Panc1 (cell line): ENCODE measurements around the gene APOBEC3B. TPM values are rescaled to one million over a fixed set of nuclear protein-coding genes. Genes with fewer than 3 reads are reported as not detected.

Source experiments
- ATAC-seq: fragments of 200-7000 bp; cut with Tn5 transposase; 2 replicates; pipeline ENCODE4 v1.9.1; 2020; ENCODE audit warnings: mild to moderate bottlenecking, moderate library complexity
- BruUV-seq: library from RNA; stranded (reverse); fragments of 400-500 nt; replicated peaks from 2 replicates; lab custom pipeline; 2021; lab: Mats Ljungman, UMichigan
- CTCF ChIA-PET: fragments of 300-600 bp; sonication (Branson Sonifier 250); formaldehyde crosslinking; loops from one replicate; lab custom pipeline; 2022; ENCODE audit warnings: antibody characterized with exemption; lab: Charles Lee
- POLR2A ChIA-PET: fragments of 300-600 bp; sonication (Branson Sonifier 250); formaldehyde crosslinking; loops from one replicate; lab custom pipeline; 2022; ENCODE audit warnings: antibody characterized with exemption; lab: Charles Lee
- DNase-seq: peaks from one replicate; pipeline ENCODE4 v3.0.0-alpha.2; 2010; ENCODE audit warnings: low read depth, low spot score
- H3K27ac ChIP-seq: 2 replicates; pipeline ENCODE4 v1.5.1; 2011; ENCODE audit warnings: mild to moderate bottlenecking, low read length, inconsistent platforms
- H3K27me3 ChIP-seq: fragments of 200-500 bp; sonication (Bioruptor generic); 2 replicates; pipeline ENCODE4 v1.6.0; 2014; ENCODE audit warnings: low read length, inconsistent platforms; ENCODE audit not compliant: control insufficient read depth, insufficient read depth
- H3K36me3 ChIP-seq: fragments of 200-500 bp; sonication (Bioruptor generic); 2 replicates; pipeline ENCODE4 v1.5.1; 2014; ENCODE audit warnings: inconsistent platforms, mild to moderate bottlenecking, low read length, moderate library complexity; ENCODE audit not compliant: control insufficient read depth, insufficient read depth
- H3K4me1 ChIP-seq: 2 replicates; pipeline ENCODE4 v1.5.1; 2011; ENCODE audit warnings: inconsistent platforms, mild to moderate bottlenecking, low read length, moderate library complexity; ENCODE audit not compliant: control insufficient read depth, insufficient read depth
- H3K4me3 ChIP-seq, 2 experiments: 2 replicates each; pipeline ENCODE4 v1.5.1; 2011 to 2012; ENCODE audit warnings: low read depth in 2 of 2, low read length in 2 of 2, mild to moderate bottlenecking in 2 of 2, inconsistent platforms in 1 of 2, moderate library complexity in 1 of 2
- H3K9me3 ChIP-seq: fragments of 200-500 bp; sonication (Bioruptor generic); 2 replicates; pipeline ENCODE4 v1.5.1; 2014; ENCODE audit warnings: low read depth, mild to moderate bottlenecking, inconsistent platforms, low read length, moderate library complexity; ENCODE audit not compliant: control insufficient read depth, insufficient read depth
- CTCF ChIP-seq: fragments of 450-650 bp; IDR thresholded peaks from 2 replicates; pipeline ENCODE4 v1.5.1; 2017; ENCODE audit warnings: mild to moderate bottlenecking
- POLR2AphosphoS5 ChIP-seq: IDR thresholded peaks from 2 replicates; pipeline ENCODE4 v1.6.1; 2012; ENCODE audit warnings: mild to moderate bottlenecking, low read depth, low read length, moderate library complexity
- REST ChIP-seq, 2 experiments: IDR thresholded peaks; 2 replicates each; pipeline ENCODE4 v1.6.1; 2011 to 2012; ENCODE audit warnings: low read depth in 2 of 2, control low read depth in 1 of 2, low read length in 1 of 2, mild to moderate bottlenecking in 1 of 2, moderate library complexity in 1 of 2; ENCODE audit not compliant: insufficient read depth in 1 of 2
- SIN3A ChIP-seq: IDR thresholded peaks from 2 replicates; pipeline ENCODE4 v1.6.1; 2012; ENCODE audit warnings: low read depth, mild to moderate bottlenecking, low read length, moderate library complexity, borderline replicate concordance; ENCODE audit not compliant: insufficient read depth
- TCF7L2 ChIP-seq: IDR thresholded peaks from 2 replicates; pipeline ENCODE4 v1.6.1; 2011; ENCODE audit warnings: mild to moderate bottlenecking, low read depth, low read length, inconsistent platforms
- in situ Hi-C: cut with HindIII; loops from 2 replicates; pipeline ENCODE4 v1.10.0; 2016; ENCODE audit warnings: low sequenced_read_pairs, low pct_unique_long_range_greater_than_20kb
- intact Hi-C: fragments of 100-400 bp; cut with micrococcal nuclease; formaldehyde crosslinking; loops from one replicate; pipeline ENCODE4 v1.10.0; 2022; ENCODE audit not compliant: unreplicated experiment
- total RNA-seq: library from RNA; stranded (reverse); gene quantifications from one replicate; pipeline ENCODE4 v1.2.1, GENCODE V29; 2021; ENCODE audit not compliant: unreplicated experiment

Gene APOBEC3B
- total RNA-seq, 1 experiment from 2014 or later = 15.6 TPM

DNA sequence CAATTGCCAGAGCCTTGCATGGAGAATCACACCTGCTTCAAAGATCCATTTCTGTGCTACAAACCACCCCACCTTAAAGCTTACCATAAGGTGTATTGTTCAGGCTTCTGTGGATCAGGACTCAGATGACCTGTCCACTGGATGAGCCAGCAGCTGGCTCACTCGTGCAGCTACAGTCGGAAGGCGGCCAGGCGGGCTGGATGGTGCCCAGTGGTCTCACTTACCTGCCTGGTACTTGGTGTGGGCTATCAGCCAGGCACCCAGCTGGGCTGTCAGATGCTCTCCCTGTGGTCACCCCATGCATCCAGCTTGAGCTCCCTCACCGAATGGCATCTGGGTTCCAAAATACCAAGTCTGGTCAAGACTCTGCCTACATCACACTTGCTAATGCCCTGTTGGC lies 10.9 kb upstream of the APOBEC3B start:
- DNase-seq = no peak
- no peaks in the 10 kb centered on the region for H3K4me1 ChIP-seq
- no peaks in the 10 kb centered on the region for H3K9me3 ChIP-seq
- H3K36me3 ChIP-seq = no peaks in the 10 kb centered on the region
- no peak overlapping the region for H3K4me3 ChIP-seq
- intact Hi-C loops = no loop called here
- in situ Hi-C loops = no loop called here
- TF ChIP-seq CTCF (no peak), SIN3A (no peak), POLR2AphosphoS5 (no peak), TCF7L2 (no peak), REST (IDR thresholded peaks at IDR 0.05; ENCODE audit: insufficient read depth in 1 of 2, low read depth in 2 of 2, low read length in 1 of 2) (no peak)
- no peaks in the 10 kb centered on the region for H3K27me3 ChIP-seq
- POLR2A ChIA-PET = no interaction called here
- no peak overlapping the region for H3K27ac ChIP-seq
- no TSS peak for BruUV-seq
- CTCF ChIA-PET = interaction anchor here (0.8 kb wide), 1 partner anchor 44 kb away, joined by 4 read pairs; no protein-coding TSS in a partner anchor
- ATAC-seq = no peak

GRCh38 chr22:38971791-38972190 lies 10.4 kb upstream of the APOBEC3B start:
- H3K36me3 ChIP-seq = no peaks in the 10 kb centered on the region
- no peak overlapping the region for H3K4me3 ChIP-seq
- H3K27me3 ChIP-seq = no peaks in the 10 kb centered on the region
- POLR2A ChIA-PET = no interaction called here
- CTCF ChIA-PET = interaction anchor here (0.6 kb wide), 1 partner anchor 130 kb away, joined by 4 read pairs; no protein-coding TSS in a partner anchor
- DNase-seq = no peak
- no TSS peak for BruUV-seq
- in situ Hi-C loops = no loop called here
- no peak for TF ChIP-seq SIN3A
- no peak for TF ChIP-seq CTCF
- no peak for TF ChIP-seq POLR2AphosphoS5
- no peak for TF ChIP-seq TCF7L2
- no peak for TF ChIP-seq REST (IDR thresholded peaks at IDR 0.05; ENCODE audit: insufficient read depth in 1 of 2, low read depth in 2 of 2, low read length in 1 of 2)
- no peaks in the 10 kb centered on the region for H3K4me1 ChIP-seq
- H3K27ac ChIP-seq = no peak overlapping the region
- no peak for ATAC-seq
- no peaks in the 10 kb centered on the region for H3K9me3 ChIP-seq
- intact Hi-C loops = no loop called here
